Measurements from ENCODE around the gene NAV2.

NAV2 gene

DNA sequence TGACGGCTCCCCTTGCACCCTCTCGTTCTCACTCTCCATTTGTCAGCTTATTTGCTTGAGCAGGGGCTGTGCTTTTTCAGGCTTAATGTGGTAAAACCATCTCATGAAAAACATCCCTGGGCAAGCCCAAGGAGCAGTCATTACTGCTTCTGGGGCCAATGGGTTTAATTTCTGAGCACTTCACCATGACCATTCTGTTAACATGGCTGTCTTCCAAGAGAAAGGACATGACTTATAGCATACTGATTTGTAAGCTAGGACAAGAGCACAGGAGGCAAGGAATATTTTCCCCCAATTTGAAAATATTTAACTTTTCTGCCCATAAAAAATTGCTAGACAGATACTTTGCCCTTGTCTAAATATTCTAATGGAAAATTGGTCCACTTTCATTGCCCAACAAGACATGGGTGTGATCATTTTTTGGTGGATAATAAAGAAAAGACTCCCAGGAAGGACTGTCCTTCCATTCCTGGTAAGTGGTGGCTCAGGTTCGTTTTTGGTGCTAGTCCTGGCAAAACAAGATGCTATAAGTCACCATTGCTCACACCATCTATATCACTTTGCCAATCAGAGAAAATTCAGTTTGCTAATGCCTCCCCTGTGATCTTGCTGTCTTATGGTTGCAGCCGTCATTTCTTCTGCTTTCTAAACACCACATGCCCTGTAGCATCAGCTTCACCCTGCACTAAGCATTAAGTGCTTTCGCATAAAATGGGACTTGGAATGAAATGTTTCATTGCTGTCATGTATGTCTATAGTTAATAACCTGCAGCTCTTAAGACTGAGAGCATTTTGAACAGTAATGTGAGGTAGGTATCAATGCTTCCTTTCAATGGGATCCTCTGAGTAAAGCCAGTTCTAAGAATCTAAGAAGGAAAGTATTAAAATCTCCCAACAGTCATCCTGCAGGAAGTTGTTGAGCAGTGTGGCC lies 339.1 kb downstream of the NAV2 start:
- no peak for DNase-seq (ENCODE audit: low read depth, low spot score)

DNA sequence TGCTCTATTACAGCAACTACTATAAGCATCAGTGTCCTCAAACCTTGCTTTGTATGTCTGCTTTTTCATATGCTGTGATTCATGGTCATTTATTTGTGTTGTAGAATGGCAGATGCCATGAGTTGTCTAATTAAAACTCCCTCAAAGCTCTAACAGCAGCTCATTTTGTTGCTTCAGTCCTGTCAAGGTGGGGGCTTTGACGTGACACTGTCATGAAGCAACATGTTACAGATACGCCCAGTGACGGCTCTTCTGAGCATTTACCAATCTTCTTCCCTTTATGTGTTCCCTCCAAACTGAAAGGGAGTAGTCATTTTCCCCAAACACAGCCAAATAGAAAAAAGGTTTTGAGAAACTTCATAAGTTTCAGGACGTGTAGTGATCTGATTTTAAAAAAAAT lies 340.9 kb downstream of the NAV2 start:
- DNase-seq (ENCODE audit: low read depth, low spot score): no peak

DNA sequence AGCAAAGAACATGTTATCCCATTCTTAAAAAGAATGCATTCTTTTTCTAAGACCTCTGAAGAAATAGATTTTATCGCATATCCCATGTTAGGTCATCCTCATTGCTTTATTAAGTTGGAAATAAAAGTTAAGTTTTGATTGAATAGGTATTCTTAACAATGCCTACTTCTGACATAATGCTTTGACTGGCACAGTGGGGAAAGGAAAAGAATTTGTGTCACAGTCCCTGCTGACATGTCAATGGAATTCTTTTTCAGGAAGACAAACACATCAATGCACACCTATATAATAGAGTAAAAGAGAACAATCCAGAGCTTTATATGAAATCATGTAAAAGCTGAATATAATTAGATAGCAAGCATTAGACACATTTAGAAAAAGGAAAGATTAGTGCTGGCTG lies 341.9 kb downstream of the NAV2 start:
- DNase-seq (ENCODE audit: low read depth, low spot score): no peak

DNA sequence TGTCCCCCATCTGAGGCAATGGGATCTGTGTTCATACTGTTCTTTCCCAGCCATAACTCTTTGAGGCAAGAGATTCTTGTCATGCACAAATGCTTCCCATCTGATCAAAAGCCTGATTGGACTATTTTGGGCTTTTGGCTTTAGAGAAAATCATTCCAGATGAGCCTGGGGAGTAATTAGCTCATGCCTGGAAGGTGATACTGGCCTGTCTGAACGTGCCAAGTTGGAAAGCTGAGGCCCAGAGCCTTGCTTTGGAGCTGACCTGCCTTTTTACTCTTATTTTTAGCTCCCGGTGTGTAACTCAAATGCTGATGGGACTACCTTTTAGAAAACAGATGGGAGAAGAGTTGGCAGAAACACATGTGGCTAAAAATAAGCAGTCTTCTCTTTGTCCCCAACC lies 342.7 kb downstream of the NAV2 start:
- DNase-seq (ENCODE audit: low read depth, low spot score): no peak

DNA sequence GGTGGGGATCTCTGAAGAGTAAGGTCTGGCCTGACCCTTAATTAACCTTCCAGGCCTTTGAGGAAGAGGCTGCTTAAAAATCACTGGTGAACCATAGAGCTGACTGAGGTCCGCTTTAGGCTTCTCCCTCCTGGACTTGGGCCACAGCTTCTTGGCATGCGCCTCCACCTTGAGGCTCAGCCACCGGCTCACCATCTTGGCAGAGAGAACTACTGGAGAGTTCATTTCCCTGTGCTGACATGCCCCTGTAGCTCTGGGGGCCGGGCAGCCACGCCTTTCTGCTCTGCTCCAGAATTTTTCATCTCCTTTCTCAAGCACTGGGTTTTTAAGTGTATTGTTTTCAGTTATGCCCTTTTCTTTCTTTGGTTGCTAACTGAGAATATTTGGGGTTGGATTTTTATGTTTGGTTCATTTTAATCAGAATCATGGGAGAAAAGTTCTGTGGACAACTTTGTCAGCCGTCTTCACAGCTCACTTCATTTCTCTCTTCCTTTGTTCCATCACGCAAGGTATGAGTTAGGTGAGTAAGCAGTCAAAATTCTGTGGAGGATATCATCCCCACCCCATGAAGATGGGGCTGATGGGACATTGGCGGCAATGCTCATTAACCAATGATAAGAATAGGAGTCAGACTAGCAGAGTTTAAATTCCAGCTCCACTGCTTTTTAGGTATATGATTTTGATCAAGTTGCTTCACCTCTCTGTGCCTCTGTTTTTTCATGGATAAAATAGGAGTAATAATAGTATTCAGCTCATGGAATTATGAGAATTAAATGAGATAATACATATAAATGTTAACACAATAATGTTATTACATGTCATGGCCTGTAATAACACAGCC lies 343.7 kb downstream of the NAV2 start:
- DNase-seq (ENCODE audit: low read depth, low spot score): no peak

DNA sequence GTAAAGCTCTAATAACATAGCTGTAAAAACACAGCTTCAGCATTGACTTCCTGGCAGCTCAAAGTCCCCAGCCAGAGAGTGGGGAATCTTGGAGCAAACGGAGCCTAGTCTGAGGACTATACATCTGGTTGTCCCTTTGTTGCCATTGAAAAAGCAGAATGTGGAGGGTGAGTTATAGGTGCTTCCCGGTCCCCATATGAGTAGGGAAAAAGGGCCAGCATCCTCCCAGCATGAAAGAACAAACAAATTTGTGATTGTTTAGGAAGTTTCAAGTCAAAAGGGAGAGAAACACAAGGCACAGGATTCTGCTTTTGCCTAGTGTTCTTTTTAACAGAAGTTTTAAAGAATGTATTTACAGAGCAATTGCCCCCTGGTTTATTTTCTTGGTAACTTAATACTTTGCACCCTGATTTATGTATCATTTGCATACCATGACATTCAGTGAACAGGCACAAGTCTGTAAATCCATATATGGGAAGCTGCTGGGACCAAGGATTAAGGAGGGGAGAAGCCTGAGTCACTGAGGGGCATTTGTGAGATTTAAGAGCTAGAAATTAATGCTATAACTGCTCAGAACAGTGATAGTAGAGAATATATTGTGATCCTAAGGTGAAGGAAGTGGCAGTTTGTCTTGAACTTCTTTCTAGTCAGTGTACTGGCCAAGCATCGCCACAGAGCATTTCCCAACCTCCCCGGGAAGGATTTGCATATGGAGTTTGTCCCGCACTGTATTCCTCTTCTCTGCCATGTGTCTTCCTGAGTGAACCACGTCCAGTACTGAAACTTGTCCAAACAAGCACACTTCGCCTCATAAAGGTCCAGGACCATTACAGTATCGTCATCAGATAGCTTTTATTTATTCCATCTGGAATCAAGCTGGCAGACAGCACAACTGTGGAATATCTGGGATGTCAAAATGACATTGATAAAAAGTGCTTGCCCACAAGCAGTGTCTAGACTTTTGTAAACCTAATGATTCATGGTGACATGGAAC lies 344.6 kb downstream of the NAV2 start:
- DNase-seq (ENCODE audit: low read depth, low spot score): no peak

DNA sequence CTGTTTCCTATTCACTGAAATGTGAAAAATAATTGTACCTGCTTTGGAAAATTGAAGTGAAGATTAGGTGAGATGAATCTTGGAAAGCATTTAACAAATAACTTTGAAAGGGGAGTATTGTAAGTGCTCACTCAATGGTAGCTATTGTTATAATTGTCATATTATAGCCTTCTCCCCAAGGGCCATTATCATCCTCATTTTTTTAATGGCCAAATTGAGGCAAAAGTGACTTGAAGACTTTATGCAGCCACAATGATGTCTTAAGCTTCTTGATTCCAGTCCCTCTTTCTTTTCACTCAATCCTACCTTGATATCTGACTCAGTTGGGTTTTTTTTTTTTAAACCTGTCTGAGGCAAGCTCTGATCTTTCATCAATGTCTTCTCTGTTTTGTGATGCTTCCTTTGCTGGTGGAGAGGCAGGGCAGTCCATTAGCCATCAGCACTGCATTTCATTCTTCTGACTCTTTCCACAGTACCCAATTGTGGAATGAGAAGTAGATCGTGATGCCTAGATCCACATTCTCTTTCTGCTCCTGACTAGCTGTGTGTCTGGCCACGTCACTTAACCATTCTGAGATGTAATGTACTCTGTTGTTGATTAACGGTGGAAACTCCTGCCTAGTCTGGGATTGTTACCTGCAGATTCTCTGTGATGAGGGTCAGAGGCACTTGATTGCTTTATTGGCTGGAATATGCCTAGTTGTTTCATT lies 346.3 kb downstream of the NAV2 start:
- DNase-seq (ENCODE audit: low read depth, low spot score): no peak

DNA sequence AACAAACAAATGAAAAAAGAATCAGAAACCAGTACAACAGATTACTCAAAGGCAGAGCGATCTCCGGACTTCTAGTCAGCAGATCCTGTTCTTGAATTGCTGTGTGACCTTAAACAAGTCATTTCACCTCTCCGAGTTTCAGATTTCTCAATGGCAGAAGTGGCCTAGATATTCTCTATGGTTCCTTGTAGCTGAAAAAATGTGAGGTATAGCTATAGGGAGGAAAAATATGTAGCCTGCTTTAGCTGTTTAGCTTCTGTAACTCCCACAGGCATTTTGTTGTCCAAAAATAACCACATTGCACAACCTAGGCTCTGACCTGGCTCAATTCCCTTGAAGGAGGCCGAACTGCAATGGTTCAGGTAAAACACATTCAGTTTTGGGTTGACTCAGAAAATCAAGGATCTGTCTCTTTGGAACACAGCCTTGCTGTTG lies 347.0 kb downstream of the NAV2 start:
- no peak for DNase-seq (ENCODE audit: low read depth, low spot score)

DNA sequence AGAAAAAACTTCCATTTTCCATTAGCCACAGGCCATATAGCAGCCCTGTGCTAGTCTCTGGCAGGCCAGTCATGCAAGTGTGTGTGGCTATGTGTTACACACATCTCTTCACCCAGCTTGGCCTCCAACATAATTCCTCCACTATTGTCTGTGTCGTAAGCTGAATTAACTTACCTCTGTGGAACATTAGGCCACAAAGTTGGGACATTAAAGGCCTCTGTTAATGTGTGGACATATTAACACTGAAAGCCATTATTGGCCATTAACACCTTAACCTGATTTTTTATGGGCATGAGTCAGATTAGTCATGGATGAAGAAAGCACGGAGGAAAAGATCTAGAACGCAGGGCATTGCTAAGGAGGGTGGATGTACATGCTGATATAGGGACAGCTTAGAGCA lies 347.5 kb downstream of the NAV2 start:
- no peak for DNase-seq (ENCODE audit: low read depth, low spot score)

DNA sequence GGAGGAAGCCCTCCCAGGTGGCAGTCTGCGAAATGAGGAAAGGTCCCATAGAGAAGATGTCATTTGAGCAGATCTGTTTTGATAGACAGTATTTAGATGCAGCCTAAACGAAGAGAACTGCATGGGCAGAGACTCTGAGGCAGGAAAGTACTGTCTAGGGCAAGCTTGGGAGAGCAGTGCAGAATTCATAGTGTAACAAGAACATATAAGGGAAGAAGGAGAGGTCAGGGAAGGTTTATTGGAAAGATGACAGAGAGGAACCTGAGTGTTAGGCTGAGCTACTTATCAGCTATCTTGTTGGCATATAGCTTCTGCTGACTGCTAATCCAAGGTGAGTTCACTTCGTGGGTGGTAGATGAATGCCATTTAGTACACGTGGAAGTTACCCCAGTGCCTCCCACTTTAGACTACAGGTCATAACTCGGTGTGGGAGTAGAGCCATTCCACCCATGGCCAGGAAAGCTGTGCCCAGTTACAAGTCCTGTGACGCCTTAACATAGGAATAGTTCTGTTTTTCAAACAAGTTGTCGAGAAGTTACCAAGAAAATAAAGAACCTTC lies 348.1 kb downstream of the NAV2 start:
- DNase-seq (ENCODE audit: low read depth, low spot score): no peak

DNA sequence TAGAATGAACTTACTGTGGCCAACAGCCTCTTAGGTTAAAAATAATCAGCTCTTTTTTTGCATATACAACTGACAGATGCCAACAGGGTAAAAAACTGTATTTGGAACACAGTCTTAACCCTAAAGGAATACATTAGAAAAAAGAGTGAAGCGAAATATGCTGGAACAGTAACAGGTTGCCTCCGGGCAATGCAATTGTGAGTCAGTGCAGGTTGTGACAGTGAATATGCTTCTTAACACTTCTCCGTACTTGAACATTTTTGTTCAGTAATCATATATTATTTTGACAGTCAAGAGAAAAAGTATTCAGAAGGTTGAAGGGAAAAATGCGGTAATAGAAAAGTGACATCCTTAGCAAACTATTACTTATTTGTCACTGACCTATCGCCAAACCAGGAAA lies 349.1 kb downstream of the NAV2 start:
- DNase-seq (ENCODE audit: low read depth, low spot score): no peak

DNA sequence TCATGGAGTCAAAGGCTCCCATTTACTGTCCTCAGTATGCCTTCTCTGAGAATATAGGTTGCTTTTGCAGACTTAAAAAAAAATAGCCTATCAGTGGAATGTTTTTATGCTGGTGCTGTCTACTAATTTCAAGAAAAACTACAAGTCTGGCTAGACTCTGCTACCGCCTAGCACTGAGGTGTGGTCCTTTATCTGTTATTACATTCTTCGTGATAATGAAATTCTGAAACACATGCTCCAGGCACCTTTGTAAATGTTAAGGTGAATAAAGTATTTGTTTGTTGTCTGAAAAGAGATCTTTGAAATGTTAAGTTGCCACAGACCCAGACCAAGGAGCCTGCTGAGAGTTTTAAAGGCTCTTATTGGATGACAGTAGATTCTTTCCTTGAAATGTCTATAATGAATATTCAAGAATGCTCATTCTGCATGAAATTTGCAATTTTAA lies 352.3 kb downstream of the NAV2 start:
- DNase-seq (ENCODE audit: low read depth, low spot score): no peak

DNA sequence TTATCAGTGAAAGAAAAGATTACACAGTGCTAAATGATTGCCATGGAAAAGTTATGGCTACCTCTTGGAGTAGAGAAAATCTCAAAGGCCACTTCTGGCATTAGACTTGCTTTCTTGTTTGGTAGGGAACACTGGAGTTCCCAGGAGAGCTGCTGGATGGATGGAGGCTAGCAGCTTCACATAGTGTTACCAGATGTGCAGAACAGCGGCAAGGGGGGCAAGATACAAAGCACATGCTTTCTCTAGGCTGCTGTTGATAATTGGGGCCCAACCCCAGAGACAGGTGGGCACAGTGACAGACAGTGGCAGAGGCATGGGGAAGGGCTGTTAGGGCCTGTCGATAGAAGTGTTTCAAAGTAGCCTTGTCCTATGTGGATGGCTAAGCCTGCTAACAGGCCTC lies 352.8 kb downstream of the NAV2 start:
- no peak for DNase-seq (ENCODE audit: low read depth, low spot score)

DNA sequence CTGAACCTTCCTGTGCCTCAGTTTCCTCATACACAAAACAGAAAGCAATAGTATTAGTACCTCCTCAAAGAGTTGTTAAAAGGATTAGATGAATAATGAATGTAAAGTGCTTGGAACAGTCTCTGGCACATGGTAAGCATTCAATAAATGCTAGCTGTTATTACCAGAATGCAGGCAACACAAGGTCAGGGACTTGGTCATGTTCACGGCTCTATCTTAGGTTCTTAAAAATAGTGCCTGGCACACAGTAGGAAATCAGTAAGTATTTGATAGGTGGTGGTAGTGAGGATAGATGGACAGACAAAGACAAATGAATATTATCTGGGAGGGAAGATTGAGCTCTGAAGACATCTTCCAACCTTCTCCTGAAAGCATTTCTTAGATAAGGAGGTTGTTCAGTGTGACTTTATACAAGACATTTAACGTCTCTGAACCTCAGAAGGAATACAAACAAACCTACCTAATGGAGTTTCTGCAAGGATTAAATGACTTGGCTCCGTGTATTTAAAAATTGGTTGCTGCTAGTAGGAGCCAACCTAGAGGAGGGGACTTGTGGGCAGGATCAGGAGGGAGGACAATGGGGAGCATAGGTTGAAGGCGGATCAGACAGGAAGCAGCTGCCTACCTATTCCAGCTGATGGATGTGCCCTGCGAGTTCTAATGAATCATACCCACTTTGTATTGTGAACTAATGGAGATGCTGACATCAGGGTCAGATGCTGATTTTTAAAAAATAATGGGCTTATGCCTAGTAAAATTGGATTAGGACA lies 353.6 kb downstream of the NAV2 start:
- no peak for DNase-seq (ENCODE audit: low read depth, low spot score)

DNA sequence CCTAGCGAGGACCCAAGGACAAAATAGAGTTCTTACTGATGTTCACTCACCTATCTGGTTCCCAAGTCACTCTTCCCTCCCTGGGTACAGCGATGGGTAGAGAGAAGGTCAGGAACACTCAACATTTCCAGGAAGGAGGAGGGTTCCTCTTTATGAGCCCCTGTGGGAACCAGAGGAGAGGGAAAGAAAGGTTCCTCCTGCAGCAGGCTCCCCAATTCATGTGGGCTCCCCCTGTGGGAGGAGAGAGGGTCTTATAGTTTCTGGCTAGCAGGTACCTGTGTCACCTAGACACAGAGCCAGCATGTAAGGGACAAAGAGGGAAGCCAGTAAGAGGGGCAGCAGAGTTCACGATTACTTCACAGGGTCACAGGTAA lies 354.1 kb downstream of the NAV2 start:
- no peak for DNase-seq (ENCODE audit: low read depth, low spot score)

DNA sequence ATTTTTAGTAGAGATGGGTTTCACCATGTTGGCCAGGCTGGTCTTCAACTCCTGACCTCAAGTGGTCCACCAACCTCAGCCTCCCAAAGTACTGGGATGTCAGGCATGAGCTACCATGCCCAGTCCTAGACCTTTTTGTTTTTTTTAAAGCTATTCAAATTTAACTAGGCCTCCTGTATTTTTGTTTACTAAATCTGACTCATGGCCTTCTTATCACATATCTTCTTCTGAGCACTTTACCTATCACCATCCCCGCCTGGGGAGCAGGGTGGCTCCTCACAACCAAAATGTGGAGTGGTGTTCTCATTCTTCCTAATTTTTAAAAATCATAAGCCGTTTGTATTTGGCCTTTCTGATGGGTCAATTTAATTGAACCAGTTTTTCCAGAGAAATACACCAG lies 355.0 kb downstream of the NAV2 start:
- DNase-seq (ENCODE audit: low read depth, low spot score): no peak

DNA sequence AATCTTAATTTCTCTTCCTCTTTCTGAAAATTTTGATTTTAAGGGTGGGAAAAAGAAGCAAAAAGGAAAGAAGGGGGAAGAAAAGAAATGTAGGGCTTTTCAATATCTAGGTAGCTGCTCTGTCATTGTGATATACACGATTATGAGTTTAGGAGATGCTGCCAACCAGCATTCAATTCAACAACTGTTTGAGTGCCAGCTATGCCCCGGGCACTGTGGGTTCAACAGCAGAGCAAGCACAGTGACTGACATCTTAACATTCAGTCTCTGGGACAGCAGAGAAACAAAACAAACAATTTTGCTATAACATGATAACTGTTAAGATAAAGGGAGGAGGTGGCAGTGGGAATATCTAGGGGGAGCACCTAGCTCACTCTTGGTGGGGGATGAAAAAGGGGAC lies 356.1 kb downstream of the NAV2 start:
- DNase-seq (ENCODE audit: low read depth, low spot score): no peak

DNA sequence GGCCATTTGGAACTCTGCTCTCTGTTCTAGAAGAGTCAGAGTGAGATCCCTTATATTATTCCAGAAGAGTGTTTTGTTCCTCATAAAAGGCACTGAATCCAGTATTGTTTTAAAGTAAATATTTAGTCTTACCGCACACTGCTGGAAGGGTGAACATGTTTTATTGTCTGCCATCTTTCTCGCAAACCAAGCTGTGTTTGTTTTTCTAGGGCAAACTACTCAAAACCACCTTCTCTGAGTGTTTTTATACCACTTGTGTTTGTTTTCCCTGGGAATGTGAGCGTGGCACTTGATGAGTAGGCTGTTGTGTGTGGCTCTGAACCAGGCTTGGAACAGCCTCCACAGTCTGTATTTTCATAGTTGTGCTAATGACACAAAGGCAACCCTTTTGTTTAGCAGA lies 357.8 kb downstream of the NAV2 start:
- DNase-seq (ENCODE audit: low read depth, low spot score): no peak

DNA sequence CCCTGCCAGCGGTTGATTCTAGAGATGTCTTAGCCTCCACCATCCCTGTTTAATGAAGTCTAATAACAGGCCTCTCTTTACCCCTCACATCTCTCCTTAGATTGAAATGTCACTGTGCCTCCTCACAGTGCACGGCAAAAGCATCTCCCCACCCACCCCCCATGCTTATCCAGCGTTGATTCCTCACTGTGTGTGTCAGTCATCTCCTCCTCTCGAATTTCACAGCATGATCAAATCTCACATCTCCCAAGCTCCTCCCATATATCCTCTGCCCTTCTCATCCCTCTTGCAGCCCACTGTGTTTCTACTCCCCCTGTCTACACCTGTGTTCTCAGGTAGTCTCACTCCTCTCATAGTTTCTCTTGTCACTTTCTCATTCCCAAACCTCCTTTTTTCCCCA lies 363.0 kb downstream of the NAV2 start:
- no peak for DNase-seq (ENCODE audit: low read depth, low spot score)

DNA sequence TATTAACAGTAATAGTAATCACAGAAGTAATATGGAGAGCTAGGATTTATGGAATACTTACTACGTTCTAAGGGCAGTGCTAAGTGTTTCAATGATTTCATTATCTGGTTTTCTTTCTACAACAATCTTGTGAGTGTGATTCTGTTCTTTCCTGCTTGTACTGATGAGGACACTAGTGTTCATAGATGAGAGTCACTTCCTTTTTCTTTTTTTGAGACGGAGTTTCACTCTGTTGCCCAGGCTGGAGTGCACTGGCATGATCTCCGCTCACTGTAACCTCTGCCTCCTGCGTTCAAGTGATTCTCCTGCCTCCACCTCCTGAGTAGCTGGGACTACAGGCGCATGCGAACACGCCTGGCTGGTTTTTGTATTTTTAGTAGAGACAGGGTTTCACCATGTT lies 366.2 kb downstream of the NAV2 start:
- DNase-seq (ENCODE audit: low read depth, low spot score): no peak

All from activated CD4-positive, CD25-positive, alpha-beta regulatory T cell treated with anti-CD3 and anti-CD28 coated beads, Interleukin-2, amount 50 U/mL, for 16 hours (primary cell).